T-cell (primary cell): ENCODE results near the gene DMRTB1. TPM values are rescaled to one million over a fixed set of nuclear protein-coding genes. Genes with fewer than 3 reads are reported as not detected.
A peak's percentile ranks its signal among the peaks of the same experiment; 100 is the strongest.

ENCODE experiments used
- ATAC-seq, 4 experiments: fragments of 200-7000 bp in 3 of 4; fragments of 150-1000 bp in 1 of 4; cut with Tn5 transposase; replicated peaks in 1 of 4; 1 replicate in 3 of 4; 2 replicates in 1 of 4; pipeline ENCODE4 v1.10.0; 2021; ENCODE audit warnings: moderate library complexity in 3 of 4, mild to moderate bottlenecking in 2 of 4, moderate number of reproducible peaks in 1 of 4
- CTCF ChIA-PET, 2 donors: fragments of 300-600 bp; sonication (Branson Sonifier 250); formaldehyde crosslinking; loops; one replicate each; lab custom pipeline; 2022; ENCODE audit warnings: antibody characterized with exemption in 2 of 2; lab: Charles Lee
- POLR2A ChIA-PET, 2 donors: fragments of 300-600 bp; sonication (Branson Sonifier 250); formaldehyde crosslinking; loops; one replicate each; lab custom pipeline; 2022; ENCODE audit warnings: antibody characterized with exemption in 2 of 2; lab: Charles Lee
- DNase-seq, 35 experiments: peaks; one replicate each; pipeline versions ENCODE4 v3.0.0 to v3.0.0-alpha.2; 2013 to 2023
- H3K27ac ChIP-seq: one replicate; pipeline ENCODE4 v1.5.1; 2013; ENCODE audit warnings: low read length
- H3K27me3 ChIP-seq, 2 experiments: replicated peaks in 1 of 2; 1 replicate in 1 of 2; 2 replicates in 1 of 2; pipeline versions ENCODE4 v1.6.1 to v1.7.0; 2013; ENCODE audit warnings: low read length in 1 of 2, mixed read lengths in 1 of 2; ENCODE audit not compliant: control insufficient read depth in 2 of 2, insufficient read depth in 2 of 2; ENCODE audit errors: extremely low read depth in 1 of 2
- H3K36me3 ChIP-seq, 2 donors: 1 replicate in 1 of 2; 2 replicates in 1 of 2; pipeline versions ENCODE4 v1.6.1 to v1.7.0; 2013; ENCODE audit warnings: low read length in 1 of 2; ENCODE audit not compliant: control insufficient read depth in 2 of 2, insufficient read depth in 1 of 2; ENCODE audit errors: extremely low read depth in 1 of 2
- H3K4me1 ChIP-seq, 2 experiments: 1 replicate in 1 of 2; 2 replicates in 1 of 2; pipeline versions ENCODE4 v1.6.1 to v1.7.0; 2013; ENCODE audit warnings: low read length in 2 of 2, mixed read lengths in 1 of 2; ENCODE audit not compliant: insufficient read depth in 2 of 2, control insufficient read depth in 1 of 2; ENCODE audit errors: extremely low read depth in 1 of 2
- H3K4me3 ChIP-seq, 2 donors: 1 replicate in 1 of 2; 2 replicates in 1 of 2; pipeline versions ENCODE4 v1.5.1 to v1.7.0; 2013; ENCODE audit warnings: mild to moderate bottlenecking in 2 of 2, low read length in 1 of 2, moderate library complexity in 1 of 2; ENCODE audit not compliant: control insufficient read depth in 1 of 2; ENCODE audit errors: extremely low read depth in 1 of 2
- H3K9me3 ChIP-seq: 2 replicates; pipeline ENCODE4 v1.7.0; 2013
- H3K27ac Mint-ChIP-seq, 2 donors: one replicate each; pipeline ENCODE4 v1.8.0; 2020 to 2021; ENCODE audit warnings: mild to moderate bottlenecking in 2 of 2, mixed read lengths in 2 of 2
- H3K27me3 Mint-ChIP-seq, 2 donors: one replicate each; pipeline ENCODE4 v1.8.0; 2021 to 2022; ENCODE audit warnings: mixed read lengths in 2 of 2
- H3K36me3 Mint-ChIP-seq: one replicate; pipeline ENCODE4 v1.8.0; 2021; ENCODE audit warnings: mixed read lengths
- H3K4me1 Mint-ChIP-seq, 3 donors: one replicate each; pipeline ENCODE4 v1.8.0; 2020 to 2022; ENCODE audit warnings: mixed read lengths in 3 of 3, mild to moderate bottlenecking in 1 of 3
- H3K4me3 Mint-ChIP-seq, 3 donors: one replicate each; pipeline ENCODE4 v1.8.0; 2020 to 2022; ENCODE audit warnings: mild to moderate bottlenecking in 3 of 3, mixed read lengths in 3 of 3, moderate library complexity in 3 of 3
- H3K9me3 Mint-ChIP-seq, 3 donors: one replicate each; pipeline ENCODE4 v1.8.0; 2020 to 2022; ENCODE audit warnings: mixed read lengths in 3 of 3
- WGBS: methylation state at CpG from one replicate; pipeline ENCODE4 v1.1.5; 2013; ENCODE audit warnings: missing lambda C conversion rate; ENCODE audit not compliant: insufficient coverage; 5-methylcytosine and 5-hydroxymethylcytosine counted together
- total RNA-seq, 35 experiments: library from RNA in 6 of 35; stranded (reverse) in 6 of 35; fragments of 120-200 nt in 1 of 35; gene quantifications; one replicate each; pipeline versions ENCODE4 v1.2.1 to v1.2.4 and lab custom pipeline; 2013 to 2026

Gene DMRTB1
- total RNA-seq, 5 donors from 2014 or later (not counting 1 experiment from before 2014, with no cell fraction given), result not detected

DNA sequence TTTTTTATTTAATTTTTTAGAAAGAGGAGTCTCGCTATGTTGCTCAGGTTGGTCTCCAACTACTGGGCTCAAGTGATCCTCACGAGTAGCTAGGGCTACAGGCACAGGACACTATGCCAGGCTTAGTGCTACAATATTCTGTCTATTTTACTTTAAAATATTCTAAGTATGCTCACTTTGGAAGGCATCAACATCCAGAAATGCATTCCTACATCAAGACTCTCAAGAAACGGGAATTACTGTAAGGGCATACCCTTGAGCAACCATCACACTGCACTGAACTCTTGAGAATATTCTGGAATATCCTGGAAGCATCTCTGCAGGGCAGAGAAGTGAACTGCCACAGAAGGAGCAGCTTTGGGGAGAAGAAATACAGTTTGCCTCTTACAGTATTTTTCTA, 565 bp upstream of the DMRTB1 start:
- H3K9me3 Mint-ChIP-seq, result no peaks in the 10 kb centered on the region
- DNase-seq (no peak), ATAC-seq (no peak)
- Histone ChIP-seq H3K27me3 (peaks cover 0 to 3% of the 10 kb centered on the region in 2 experiments), H3K4me1 (no peaks in the 10 kb centered on the region), H3K9me3 (no peaks in the 10 kb centered on the region), H3K27ac (no peak overlapping the region), H3K36me3 (no peaks in the 10 kb centered on the region), H3K4me3 (no peak overlapping the region)
- H3K27me3 Mint-ChIP-seq, result peaks cover 0 to 5% of the 10 kb centered on the region in 2 donors
- H3K27ac Mint-ChIP-seq, result no peak overlapping the region
- peaks cover 0 to 1% (median 0%) of the 10 kb centered on the region in 3 donors for H3K4me1 Mint-ChIP-seq
- no peak overlapping the region for H3K4me3 Mint-ChIP-seq
- no peaks in the 10 kb centered on the region for H3K36me3 Mint-ChIP-seq
- POLR2A ChIA-PET, result interaction anchor here in 1 of 2 donors (0.6 kb wide), 1 partner anchor 1004 kb away, joined by 3 read pairs; no protein-coding TSS in a partner anchor
- CTCF ChIA-PET, result no interaction called here
- no CpG with 5 or more reads among the region's 3 CpGs for WGBS

DNA sequence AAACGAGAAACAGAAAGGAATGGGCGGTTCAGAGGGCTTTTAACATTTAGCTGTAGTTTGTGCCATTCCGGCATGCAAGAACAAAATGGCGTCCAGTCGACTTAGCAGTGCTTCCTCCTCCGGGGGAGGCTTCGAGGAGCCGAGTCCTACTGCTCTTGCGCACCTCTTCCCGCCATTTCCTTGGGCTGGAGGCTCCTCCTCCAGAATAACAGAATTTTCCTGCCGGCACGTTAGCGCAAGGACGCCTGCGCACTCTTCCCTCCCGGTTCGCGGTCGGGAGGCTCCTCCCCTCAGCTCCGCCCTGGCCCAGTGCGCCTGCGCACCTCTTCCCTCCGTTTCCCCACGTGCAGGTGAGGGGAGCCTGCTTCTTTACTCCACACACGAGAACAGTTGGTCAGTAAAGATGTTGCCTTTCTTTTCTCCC, 1.0 kb downstream of the DMRTB1 start:
- ChIA-PET CTCF (interaction anchor here in 1 of 2 donors (0.6 kb wide), 1 partner anchor 9 kb away, joined by 3 read pairs; no protein-coding TSS in a partner anchor), POLR2A (no interaction called here)
- 86% methylated on average over 16 of the region's 25 CpGs for WGBS
- peaks cover 0 to 1% (median 0%) of the 10 kb centered on the region in 3 donors for H3K4me1 Mint-ChIP-seq
- DNase-seq, result no peak
- Histone ChIP-seq H3K4me3 (no peak overlapping the region), H3K27ac (no peak overlapping the region), H3K9me3 (no peaks in the 10 kb centered on the region), H3K36me3 (no peaks in the 10 kb centered on the region), H3K27me3 (peaks cover 0 to 3% of the 10 kb centered on the region in 2 experiments), H3K4me1 (no peaks in the 10 kb centered on the region)
- no peak for ATAC-seq
- no peak overlapping the region for H3K27ac Mint-ChIP-seq
- H3K4me3 Mint-ChIP-seq, result no peak overlapping the region
- H3K27me3 Mint-ChIP-seq, result no peaks in the 10 kb centered on the region
- no peaks in the 10 kb centered on the region for H3K36me3 Mint-ChIP-seq
- H3K9me3 Mint-ChIP-seq, result no peaks in the 10 kb centered on the region

DNA sequence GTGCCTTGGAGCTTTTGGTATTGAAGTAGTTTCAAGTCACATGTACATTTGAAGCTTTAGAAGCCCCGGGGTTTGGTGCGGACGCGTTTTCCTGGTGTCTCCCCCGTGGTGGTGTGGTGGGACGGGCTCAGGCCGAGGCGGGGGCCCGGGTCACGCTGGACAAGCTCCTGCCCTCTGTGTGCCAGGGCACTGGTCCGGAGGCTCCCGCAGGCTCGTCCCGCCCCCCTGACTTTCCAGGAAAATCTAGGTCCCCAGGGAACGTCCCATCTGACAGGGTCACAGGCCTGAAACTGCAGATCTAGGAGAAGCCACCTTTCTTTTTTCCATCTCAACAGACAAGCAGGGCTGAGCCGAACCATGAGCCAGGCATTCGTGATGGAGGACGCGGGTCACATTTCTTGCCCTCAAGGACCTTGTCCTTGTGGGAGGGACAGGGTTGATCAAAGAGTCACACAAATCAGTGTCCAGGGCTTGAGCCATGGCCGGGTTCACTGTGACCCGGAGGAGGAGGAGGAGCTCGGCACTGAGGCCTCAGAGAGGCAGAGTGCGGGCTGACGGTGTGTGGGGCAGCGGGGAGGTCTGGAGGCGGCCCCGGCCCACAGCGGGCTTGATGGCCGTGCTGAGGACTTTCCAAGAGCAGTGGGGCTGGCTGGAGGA, 1.6 kb downstream of the DMRTB1 start:
- POLR2A ChIA-PET, result no interaction called here
- Histone ChIP-seq H3K27ac (no peak overlapping the region), H3K27me3 (peaks cover 0 to 3% of the 10 kb centered on the region in 2 experiments), H3K36me3 (no peaks in the 10 kb centered on the region), H3K9me3 (no peaks in the 10 kb centered on the region), H3K4me1 (no peaks in the 10 kb centered on the region), H3K4me3 (no peak overlapping the region)
- no peak for ATAC-seq
- H3K27ac Mint-ChIP-seq, result no peak overlapping the region
- H3K36me3 Mint-ChIP-seq, result no peaks in the 10 kb centered on the region
- no peaks in the 10 kb centered on the region for H3K9me3 Mint-ChIP-seq
- H3K27me3 Mint-ChIP-seq, result no peaks in the 10 kb centered on the region
- H3K4me3 Mint-ChIP-seq, result no peak overlapping the region
- no peak for DNase-seq
- peaks cover 0 to under 1% (median 0%) of the 10 kb centered on the region in 3 donors for H3K4me1 Mint-ChIP-seq
- CTCF ChIA-PET, result interaction anchor here in 1 of 2 donors (0.6 kb wide), 1 partner anchor 9 kb away, joined by 3 read pairs; no protein-coding TSS in a partner anchor
- 90% methylated on average over 23 of the region's 29 CpGs for WGBS

- Mint-ChIP-seq H3K4me1 (no peaks in the 10 kb centered on the region), H3K4me3 (no peak overlapping the region), H3K27ac (no peak overlapping the region), H3K9me3 (no peaks in the 10 kb centered on the region), H3K27me3 (no peaks in the 10 kb centered on the region), H3K36me3 (no peaks in the 10 kb centered on the region)
- Histone ChIP-seq H3K27me3 (peaks cover 0 to 3% of the 10 kb centered on the region in 2 experiments), H3K9me3 (no peaks in the 10 kb centered on the region), H3K4me1 (no peaks in the 10 kb centered on the region), H3K36me3 (no peaks in the 10 kb centered on the region), H3K27ac (no peak overlapping the region), H3K4me3 (no peak overlapping the region)
- ATAC-seq (no peak), DNase-seq (peak in 1 of 35 experiments; percentile 13)
- WGBS, result 92% methylated on average over 18 of the region's 25 CpGs
- ChIA-PET CTCF (no interaction called here), POLR2A (no interaction called here)
Measured at GRCh38 chr1:53461323-53462044, 2.3 kb downstream of the DMRTB1 start.

DNA sequence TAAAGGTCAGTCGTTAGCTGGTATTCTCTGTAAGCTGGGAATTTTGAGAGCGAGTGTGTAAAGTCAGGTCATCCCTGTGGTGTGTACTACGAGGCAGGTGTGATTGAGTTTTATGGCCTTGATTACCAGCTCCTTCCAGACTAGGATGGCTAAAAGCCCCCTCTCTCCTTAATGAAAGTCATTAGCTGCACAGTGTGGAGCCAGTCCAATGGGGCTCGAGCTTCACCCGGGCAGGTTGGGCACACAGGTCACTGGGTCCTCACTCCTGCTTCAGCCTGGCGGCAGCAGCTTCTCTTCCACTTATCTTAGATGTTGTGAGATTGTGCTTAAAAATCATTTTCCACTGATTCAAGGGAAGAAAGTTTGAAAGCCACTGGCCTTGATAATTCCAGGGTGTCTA, 3.0 kb downstream of the DMRTB1 start:
- no peaks in the 10 kb centered on the region for H3K36me3 Mint-ChIP-seq
- ATAC-seq, result no peak
- no peaks in the 10 kb centered on the region for H3K27me3 Mint-ChIP-seq
- no peaks in the 10 kb centered on the region for H3K9me3 ChIP-seq
- CTCF ChIA-PET, result interaction anchor here in 1 of 2 donors (0.6 kb wide), 1 partner anchor 147 kb away, joined by 6 read pairs; no protein-coding TSS in a partner anchor
- H3K27ac Mint-ChIP-seq, result no peak overlapping the region
- DNase-seq, result no peak
- H3K4me3 ChIP-seq, result no peak overlapping the region
- peaks cover 0 to 3% of the 10 kb centered on the region in 2 experiments for H3K27me3 ChIP-seq
- H3K27ac ChIP-seq, result no peak overlapping the region
- no peak overlapping the region for H3K4me3 Mint-ChIP-seq
- H3K9me3 Mint-ChIP-seq, result no peaks in the 10 kb centered on the region
- 83% methylated on average over 1 of the region's 6 CpGs for WGBS
- no peaks in the 10 kb centered on the region for H3K4me1 Mint-ChIP-seq
- no peaks in the 10 kb centered on the region for H3K36me3 ChIP-seq
- H3K4me1 ChIP-seq, result no peaks in the 10 kb centered on the region
- POLR2A ChIA-PET, result no interaction called here

- no peak for ATAC-seq
- H3K27me3 Mint-ChIP-seq, result no peaks in the 10 kb centered on the region
- no peaks in the 10 kb centered on the region for H3K4me1 Mint-ChIP-seq
- H3K4me1 ChIP-seq, result no peaks in the 10 kb centered on the region
- 95% methylated on average over 6 of the region's 11 CpGs for WGBS
- H3K27ac ChIP-seq, result no peak overlapping the region
- H3K27ac Mint-ChIP-seq, result no peak overlapping the region
- POLR2A ChIA-PET, result no interaction called here
- no peaks in the 10 kb centered on the region for H3K9me3 Mint-ChIP-seq
- DNase-seq, result peak in 1 of 35 experiments; percentile 21
- CTCF ChIA-PET, result interaction anchor here in 1 of 2 donors (0.6 kb wide), 1 partner anchor 146 kb away, joined by 6 read pairs; no protein-coding TSS in a partner anchor
- no peak overlapping the region for H3K4me3 ChIP-seq
- no peaks in the 10 kb centered on the region for H3K36me3 Mint-ChIP-seq
- H3K36me3 ChIP-seq, result no peaks in the 10 kb centered on the region
- no peak overlapping the region for H3K4me3 Mint-ChIP-seq
- H3K9me3 ChIP-seq, result no peaks in the 10 kb centered on the region
- H3K27me3 ChIP-seq, result peaks cover 0 to 3% of the 10 kb centered on the region in 2 experiments
Measured at GRCh38 chr1:53462769-53463501, 3.7 kb downstream of the DMRTB1 start.
